ENCODE measurements around the gene FGD5.

FGD5 gene

DNA sequence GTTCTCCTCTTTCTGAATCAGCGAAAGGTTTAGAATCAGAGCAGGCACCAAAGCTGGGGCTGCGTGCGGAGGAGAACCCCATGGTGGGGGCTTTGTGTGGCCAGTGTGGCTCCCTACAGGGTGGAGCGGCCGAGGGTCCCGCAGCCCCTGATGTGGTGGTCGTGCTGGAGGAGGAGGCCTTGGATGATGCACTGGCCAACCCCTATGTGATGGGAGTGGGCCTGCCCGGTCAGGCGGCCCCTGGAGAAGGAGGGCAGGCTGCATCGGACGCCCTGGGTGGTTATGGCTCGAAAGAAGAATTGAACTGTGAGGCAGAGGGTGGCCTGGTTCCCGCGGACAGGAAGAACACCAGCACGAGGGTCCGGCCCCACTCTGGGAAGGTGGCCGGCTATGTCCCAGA lies 1.4 kb downstream of the FGD5 start:
- no peak for DNase-seq (ENCODE audit: low read depth in 2 of 2)
- TF ChIP-seq, protein P1, sequence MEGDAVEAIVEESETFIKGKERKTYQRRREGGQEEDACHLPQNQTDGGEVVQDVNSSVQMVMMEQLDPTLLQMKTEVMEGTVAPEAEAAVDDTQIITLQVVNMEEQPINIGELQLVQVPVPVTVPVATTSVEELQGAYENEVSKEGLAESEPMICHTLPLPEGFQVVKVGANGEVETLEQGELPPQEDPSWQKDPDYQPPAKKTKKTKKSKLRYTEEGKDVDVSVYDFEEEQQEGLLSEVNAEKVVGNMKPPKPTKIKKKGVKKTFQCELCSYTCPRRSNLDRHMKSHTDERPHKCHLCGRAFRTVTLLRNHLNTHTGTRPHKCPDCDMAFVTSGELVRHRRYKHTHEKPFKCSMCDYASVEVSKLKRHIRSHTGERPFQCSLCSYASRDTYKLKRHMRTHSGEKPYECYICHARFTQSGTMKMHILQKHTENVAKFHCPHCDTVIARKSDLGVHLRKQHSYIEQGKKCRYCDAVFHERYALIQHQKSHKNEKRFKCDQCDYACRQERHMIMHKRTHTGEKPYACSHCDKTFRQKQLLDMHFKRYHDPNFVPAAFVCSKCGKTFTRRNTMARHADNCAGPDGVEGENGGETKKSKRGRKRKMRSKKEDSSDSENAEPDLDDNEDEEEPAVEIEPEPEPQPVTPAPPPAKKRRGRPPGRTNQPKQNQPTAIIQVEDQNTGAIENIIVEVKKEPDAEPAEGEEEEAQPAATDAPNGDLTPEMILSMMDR (IDR thresholded peaks at IDR 0.05; ENCODE audit: low read depth, low read length): no peak
- no peak overlapping the region for H3K4me3 ChIP-seq (replicated peaks in 1 of 2; ENCODE audit: low read depth in 2 of 2, low read length in 2 of 2)

DNA sequence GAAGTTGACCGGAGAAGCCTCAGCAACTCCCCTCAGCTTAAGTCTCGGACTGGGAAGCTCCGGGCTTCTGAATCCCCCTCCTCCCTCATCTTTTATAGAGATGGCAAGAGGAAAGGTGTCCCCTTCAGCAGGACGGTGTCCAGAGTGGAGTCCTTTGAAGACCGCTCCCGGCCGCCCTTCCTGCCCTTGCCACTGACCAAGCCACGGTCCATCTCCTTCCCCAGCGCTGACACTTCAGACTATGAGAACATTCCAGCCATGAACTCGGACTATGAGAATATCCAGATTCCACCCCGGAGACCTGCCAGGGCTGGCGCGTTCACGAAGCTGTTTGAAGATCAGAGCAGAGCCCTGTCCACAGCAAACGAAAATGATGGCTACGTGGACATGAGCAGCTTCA lies 2.4 kb downstream of the FGD5 start:
- no peak for DNase-seq (ENCODE audit: low read depth in 2 of 2)
- no peak overlapping the region for H3K4me3 ChIP-seq (replicated peaks in 1 of 2; ENCODE audit: low read depth in 2 of 2, low read length in 2 of 2)
- TF ChIP-seq, protein P1 (IDR thresholded peaks at IDR 0.05; ENCODE audit: low read depth, low read length): no peak

DNA sequence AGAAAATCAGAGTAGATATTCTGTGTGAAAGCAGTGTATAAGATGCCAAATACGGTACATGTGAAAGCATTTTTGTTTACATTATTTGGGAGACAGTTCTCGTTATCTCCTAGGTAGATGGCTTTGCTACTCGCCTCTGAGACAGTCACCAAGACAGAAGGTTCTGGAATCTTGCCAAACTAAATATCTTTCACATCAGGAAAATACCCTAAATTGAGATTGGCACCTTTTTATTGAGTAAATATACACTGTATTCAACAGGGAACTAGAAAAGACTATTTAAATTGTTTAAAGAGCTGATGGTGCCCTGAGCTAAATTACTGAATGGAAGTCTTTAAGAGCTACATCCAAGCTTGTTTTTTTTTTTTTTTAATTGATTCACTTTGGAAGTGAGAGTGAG lies 3.4 kb downstream of the FGD5 start:
- DNase-seq (ENCODE audit: low read depth in 2 of 2): no peak
- H3K4me3 ChIP-seq (replicated peaks in 1 of 2; ENCODE audit: low read depth in 2 of 2, low read length in 2 of 2): no peak overlapping the region
- TF ChIP-seq, protein P1 (IDR thresholded peaks at IDR 0.05; ENCODE audit: low read depth, low read length): no peak

DNA sequence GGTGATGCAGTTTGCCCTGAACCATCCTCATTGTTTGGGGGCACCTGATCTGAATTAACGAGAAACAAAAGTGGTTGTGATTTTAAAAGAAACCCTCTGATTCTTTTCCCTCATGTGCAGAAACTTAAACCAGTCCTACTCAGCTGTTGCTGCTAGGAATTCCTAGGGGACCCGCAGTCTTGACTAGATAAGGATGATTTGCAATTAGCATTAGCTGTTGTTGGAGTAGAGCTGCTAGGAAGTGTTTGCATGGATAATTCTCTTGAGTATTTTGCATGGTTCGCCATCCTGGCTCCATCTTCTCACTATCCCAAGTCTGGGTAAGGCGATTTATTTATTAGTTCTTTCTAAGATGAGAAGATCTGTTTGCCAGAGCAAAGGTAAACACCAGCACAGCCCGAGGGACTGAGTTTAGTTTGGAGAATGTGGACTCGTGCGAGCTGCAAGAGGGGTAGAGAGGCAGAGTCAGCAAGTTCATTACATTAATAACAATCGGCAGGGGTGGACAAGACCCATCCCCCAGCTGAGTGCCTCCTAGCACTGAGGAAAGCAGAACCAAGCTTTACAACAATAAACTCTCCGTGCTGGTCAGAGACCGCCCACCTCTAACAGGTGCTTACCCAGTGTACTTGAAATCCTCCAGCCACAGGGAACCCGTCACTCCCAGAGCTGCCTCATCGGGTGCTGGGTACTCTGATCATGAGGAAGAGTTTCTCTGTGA lies 4.1 kb downstream of the FGD5 start:
- DNase-seq (ENCODE audit: low read depth in 2 of 2): no peak
- no peak overlapping the region for H3K4me3 ChIP-seq (replicated peaks in 1 of 2; ENCODE audit: low read depth in 2 of 2, low read length in 2 of 2)
- TF ChIP-seq, protein P1 (IDR thresholded peaks at IDR 0.05; ENCODE audit: low read depth, low read length): no peak

DNA sequence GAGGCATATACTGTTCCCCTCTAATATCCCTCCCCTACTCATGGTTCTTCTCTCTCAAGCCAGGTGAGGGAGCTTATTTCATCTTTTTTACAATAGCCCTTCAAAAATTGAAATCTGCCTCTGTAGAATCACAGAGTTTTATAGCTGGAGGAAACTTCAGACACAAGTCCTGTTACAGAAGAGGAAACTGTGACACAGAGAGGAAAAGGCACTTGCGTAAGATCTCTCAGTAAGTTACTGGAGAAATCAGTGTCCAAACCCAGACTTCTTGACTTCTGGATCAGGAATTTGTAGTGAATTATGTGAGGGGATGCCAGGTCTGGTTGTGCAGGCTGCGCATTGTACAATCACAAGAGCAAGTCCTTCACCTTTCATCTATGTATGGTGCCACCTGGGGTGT lies 4.6 kb downstream of the FGD5 start:
- H3K4me3 ChIP-seq (replicated peaks in 1 of 2; ENCODE audit: low read depth in 2 of 2, low read length in 2 of 2): no peak overlapping the region
- peak in 1 of 2 donors; percentile 20 for DNase-seq (ENCODE audit: low read depth in 2 of 2)
- TF ChIP-seq, protein P1 (IDR thresholded peaks at IDR 0.05; ENCODE audit: low read depth, low read length): no peak

DNA sequence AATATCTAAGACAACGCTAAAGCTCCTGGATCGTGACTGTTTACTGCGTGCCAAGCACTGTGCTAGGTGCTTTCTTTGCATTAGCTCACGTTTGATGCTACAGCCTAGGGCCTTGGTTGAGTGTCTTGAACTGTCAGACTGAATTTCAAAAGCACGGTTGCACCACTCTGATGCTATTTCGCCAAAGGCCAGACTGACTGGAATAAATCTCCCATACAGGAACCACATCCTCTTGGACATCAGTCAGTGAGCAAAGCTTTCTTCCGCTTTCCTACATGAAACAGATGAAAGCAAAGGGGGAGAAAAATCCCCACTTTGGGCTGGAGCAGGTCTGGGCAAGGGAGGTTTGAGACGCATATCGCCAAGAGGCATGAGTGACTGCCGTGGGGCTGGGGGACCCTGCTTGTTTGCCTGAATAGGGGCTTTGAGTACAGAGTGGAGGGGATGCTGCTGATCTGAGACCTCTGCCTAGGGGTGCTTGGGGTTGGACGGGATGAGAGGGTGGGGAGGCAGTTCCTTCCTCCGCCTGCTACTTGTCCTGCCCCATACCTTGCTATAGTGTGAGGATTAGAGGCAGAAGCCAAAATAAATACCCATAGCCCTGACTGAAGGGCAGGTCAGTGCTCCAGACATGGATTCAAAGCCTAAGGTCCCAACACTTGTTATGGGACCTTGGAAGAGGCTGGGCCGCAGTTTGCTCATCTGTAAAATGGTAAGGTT lies 5.3 kb downstream of the FGD5 start:
- TF ChIP-seq, protein P1 (IDR thresholded peaks at IDR 0.05; ENCODE audit: low read depth, low read length): no peak
- DNase-seq (ENCODE audit: low read depth in 2 of 2): no peak
- no peak overlapping the region for H3K4me3 ChIP-seq (replicated peaks in 1 of 2; ENCODE audit: low read depth in 2 of 2, low read length in 2 of 2)
